GM12878 (cell line): Measurements from ENCODE around the gene CCDC191. TPM values are rescaled to one million over a fixed set of nuclear protein-coding genes. Genes with fewer than 3 reads are reported as not detected.

ENCODE experiments used
- KLF5 ChIP-seq: fragments of 450-650 bp; IDR thresholded peaks from 2 replicates; pipeline ENCODE4 v1.6.1; 2014; ENCODE audit warnings: mild to moderate bottlenecking; ENCODE audit not compliant: partially characterized antibody
- NKRF ChIP-seq: fragments of 450-650 bp; conservative IDR thresholded peaks from 2 replicates; pipeline ENCODE4 v1.6.1; 2017; ENCODE audit warnings: mild to moderate bottlenecking, moderate library complexity
- RELA ChIP-seq: fragments of 450-650 bp; IDR thresholded peaks from 2 replicates; pipeline ENCODE4 v1.8.0; 2014; ENCODE audit warnings: borderline replicate concordance; ENCODE audit not compliant: partially characterized antibody
- REST ChIP-seq: IDR thresholded peaks from 2 replicates; pipeline ENCODE4 v1.6.1; 2012; ENCODE audit warnings: mild to moderate bottlenecking, low read depth, low read length
- SUZ12 ChIP-seq: fragments of 200-600 bp; sonication (generic); IDR thresholded peaks from one replicate; pipeline ENCODE4 v1.6.1; 2018; ENCODE audit warnings: antibody characterized with exemption, mild to moderate bottlenecking; ENCODE audit not compliant: unreplicated experiment
- TAF1 ChIP-seq: IDR thresholded peaks from 2 replicates; pipeline ENCODE4 v1.6.1; 2011; ENCODE audit warnings: mild to moderate bottlenecking, low read depth, low read length, borderline replicate concordance
- ZNF217 ChIP-seq: fragments of 450-650 bp; IDR thresholded peaks from 2 replicates; pipeline ENCODE4 v1.6.1; 2017; ENCODE audit warnings: antibody characterized with exemption, mild to moderate bottlenecking
- ZZZ3 ChIP-seq: IDR thresholded peaks from 2 replicates; pipeline ENCODE4 v1.6.1; 2011; ENCODE audit warnings: low read depth; ENCODE audit not compliant: control insufficient read depth, insufficient read length
- polyA plus RNA-seq, 11 experiments: library from polyadenylated mRNA; depleted of rRNA in 4 of 11; unstranded in 6 of 11; stranded (reverse) in 5 of 11; fragments of >200 nt; fragmentation: Nextera tagmentation in 4 of 11; fragmentation: Illumina TruSeq in 1 of 11; extraction: Ambion mirVana in 4 of 11; extraction: Trizol in 1 of 11; gene quantifications; 1 replicate in 1 of 11; 2 replicates in 10 of 11; pipeline versions ENCODE4 v1.2.1 to v1.2.3, GENCODE V29; 2011 to 2016; ENCODE audit warnings: inconsistent platforms in 2 of 11, missing spikeins in 2 of 11, low read depth in 1 of 11
- total RNA-seq, 4 experiments: library from RNA; depleted of rRNA in 3 of 4; stranded (reverse); fragments of >200 nt in 3 of 4; fragmentation: Illumina TruSeq in 1 of 4; extraction: Trizol in 1 of 4; gene quantifications; 2 replicates each; pipeline versions ENCODE4 v1.2.1 to v1.2.3, GENCODE V29; 2013 to 2021
- TF ChIP-seq, protein P1 (sequence below): fragments of 150-350 bp; IDR thresholded peaks from 2 replicates; pipeline ENCODE4 v1.6.1; 2016; ENCODE audit warnings: low read depth, low read length
- TF ChIP-seq, protein P2 (sequence below): fragments of 450-650 bp; IDR thresholded peaks from 2 replicates; pipeline ENCODE4 v1.6.1; 2017; ENCODE audit warnings: mild to moderate bottlenecking, moderate library complexity
- TF ChIP-seq, protein P3 (sequence below): fragments of 450-650 bp; IDR thresholded peaks from 2 replicates; pipeline ENCODE4 v1.6.1; 2016; ENCODE audit warnings: mild to moderate bottlenecking
- TF ChIP-seq, protein P4 (sequence below): fragments of 450-650 bp; IDR thresholded peaks from 2 replicates; pipeline ENCODE4 v1.6.1; 2014; ENCODE audit warnings: mild to moderate bottlenecking

CCDC191 gene
- total and polyA plus RNA-seq, 10 of the 15 experiments (the other 5 are each of a cell fraction or from before 2014, with no cell fraction given) = 1.2 to 2.9 (median 1.7) TPM

DNA sequence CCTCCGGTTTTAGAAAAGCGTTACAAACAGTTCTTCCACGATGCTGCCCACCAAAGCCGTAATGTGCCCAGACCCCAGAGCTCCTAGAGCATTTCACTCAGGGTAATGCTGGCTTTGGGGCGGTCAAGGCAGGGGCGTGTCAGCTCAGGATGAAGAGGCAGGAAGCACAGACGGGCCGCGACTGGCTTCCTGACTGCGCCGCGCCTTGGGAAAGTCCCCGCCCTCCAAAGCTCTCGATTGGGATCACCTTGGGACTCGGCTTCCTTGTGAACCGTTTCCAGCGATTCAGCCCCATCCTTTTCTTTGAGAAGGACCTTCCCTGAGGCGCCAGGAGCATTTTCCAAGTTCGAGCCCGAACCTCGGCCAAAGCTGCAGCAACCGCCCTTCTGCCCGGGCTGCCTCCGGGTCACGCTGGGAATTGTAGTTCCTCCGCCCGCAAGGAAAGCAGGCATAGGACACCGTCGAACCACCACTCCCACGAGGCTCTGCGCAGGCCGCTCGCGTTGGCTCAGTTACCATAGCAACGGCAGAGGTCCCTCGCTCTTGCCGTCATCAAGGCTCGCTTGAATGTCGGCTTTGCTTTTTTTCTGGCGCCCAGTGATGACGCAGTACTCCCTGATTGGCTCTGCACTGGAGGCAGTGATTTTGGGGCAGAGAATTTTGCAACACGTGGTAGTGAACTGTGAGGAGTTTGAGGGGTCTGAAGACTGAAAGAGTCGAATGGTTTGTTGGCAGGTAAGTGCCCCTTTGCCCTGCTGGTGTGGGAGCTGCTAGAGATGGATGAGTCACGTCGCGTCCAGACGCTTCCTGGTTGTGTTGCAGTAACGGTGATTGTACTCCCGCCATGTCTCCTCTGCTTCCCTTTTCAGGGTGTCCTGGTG lies at the start of gene CCDC191, which contains the start of gene QTRT2 (continued):
- no peak for TF ChIP-seq REST
- TF ChIP-seq ZNF217 = no peak
- no peak; the same call in 1 of the 2 replicates for TF ChIP-seq TAF1
- TF ChIP-seq, protein P1, sequence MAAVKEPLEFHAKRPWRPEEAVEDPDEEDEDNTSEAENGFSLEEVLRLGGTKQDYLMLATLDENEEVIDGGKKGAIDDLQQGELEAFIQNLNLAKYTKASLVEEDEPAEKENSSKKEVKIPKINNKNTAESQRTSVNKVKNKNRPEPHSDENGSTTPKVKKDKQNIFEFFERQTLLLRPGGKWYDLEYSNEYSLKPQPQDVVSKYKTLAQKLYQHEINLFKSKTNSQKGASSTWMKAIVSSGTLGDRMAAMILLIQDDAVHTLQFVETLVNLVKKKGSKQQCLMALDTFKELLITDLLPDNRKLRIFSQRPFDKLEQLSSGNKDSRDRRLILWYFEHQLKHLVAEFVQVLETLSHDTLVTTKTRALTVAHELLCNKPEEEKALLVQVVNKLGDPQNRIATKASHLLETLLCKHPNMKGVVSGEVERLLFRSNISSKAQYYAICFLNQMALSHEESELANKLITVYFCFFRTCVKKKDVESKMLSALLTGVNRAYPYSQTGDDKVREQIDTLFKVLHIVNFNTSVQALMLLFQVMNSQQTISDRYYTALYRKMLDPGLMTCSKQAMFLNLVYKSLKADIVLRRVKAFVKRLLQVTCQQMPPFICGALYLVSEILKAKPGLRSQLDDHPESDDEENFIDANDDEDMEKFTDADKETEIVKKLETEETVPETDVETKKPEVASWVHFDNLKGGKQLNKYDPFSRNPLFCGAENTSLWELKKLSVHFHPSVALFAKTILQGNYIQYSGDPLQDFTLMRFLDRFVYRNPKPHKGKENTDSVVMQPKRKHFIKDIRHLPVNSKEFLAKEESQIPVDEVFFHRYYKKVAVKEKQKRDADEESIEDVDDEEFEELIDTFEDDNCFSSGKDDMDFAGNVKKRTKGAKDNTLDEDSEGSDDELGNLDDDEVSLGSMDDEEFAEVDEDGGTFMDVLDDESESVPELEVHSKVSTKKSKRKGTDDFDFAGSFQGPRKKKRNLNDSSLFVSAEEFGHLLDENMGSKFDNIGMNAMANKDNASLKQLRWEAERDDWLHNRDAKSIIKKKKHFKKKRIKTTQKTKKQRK = no peak
- TF ChIP-seq RELA = peak; percentile 92
- TF ChIP-seq ZZZ3 = no peak
- TF ChIP-seq NKRF = peak; percentile 91
- TF ChIP-seq, protein P2, sequence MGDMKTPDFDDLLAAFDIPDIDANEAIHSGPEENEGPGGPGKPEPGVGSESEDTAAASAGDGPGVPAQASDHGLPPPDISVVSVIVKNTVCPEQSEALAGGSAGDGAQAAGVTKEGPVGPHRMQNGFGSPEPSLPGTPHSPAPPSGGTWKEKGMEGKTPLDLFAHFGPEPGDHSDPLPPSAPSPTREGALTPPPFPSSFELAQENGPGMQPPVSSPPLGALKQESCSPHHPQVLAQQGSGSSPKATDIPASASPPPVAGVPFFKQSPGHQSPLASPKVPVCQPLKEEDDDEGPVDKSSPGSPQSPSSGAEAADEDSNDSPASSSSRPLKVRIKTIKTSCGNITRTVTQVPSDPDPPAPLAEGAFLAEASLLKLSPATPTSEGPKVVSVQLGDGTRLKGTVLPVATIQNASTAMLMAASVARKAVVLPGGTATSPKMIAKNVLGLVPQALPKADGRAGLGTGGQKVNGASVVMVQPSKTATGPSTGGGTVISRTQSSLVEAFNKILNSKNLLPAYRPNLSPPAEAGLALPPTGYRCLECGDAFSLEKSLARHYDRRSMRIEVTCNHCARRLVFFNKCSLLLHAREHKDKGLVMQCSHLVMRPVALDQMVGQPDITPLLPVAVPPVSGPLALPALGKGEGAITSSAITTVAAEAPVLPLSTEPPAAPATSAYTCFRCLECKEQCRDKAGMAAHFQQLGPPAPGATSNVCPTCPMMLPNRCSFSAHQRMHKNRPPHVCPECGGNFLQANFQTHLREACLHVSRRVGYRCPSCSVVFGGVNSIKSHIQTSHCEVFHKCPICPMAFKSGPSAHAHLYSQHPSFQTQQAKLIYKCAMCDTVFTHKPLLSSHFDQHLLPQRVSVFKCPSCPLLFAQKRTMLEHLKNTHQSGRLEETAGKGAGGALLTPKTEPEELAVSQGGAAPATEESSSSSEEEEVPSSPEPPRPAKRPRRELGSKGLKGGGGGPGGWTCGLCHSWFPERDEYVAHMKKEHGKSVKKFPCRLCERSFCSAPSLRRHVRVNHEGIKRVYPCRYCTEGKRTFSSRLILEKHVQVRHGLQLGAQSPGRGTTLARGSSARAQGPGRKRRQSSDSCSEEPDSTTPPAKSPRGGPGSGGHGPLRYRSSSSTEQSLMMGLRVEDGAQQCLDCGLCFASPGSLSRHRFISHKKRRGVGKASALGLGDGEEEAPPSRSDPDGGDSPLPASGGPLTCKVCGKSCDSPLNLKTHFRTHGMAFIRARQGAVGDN = no peak
- TF ChIP-seq, protein P3, sequence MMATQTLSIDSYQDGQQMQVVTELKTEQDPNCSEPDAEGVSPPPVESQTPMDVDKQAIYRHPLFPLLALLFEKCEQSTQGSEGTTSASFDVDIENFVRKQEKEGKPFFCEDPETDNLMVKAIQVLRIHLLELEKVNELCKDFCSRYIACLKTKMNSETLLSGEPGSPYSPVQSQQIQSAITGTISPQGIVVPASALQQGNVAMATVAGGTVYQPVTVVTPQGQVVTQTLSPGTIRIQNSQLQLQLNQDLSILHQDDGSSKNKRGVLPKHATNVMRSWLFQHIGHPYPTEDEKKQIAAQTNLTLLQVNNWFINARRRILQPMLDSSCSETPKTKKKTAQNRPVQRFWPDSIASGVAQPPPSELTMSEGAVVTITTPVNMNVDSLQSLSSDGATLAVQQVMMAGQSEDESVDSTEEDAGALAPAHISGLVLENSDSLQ = peak; percentile 70; the same call in 1 of the 2 replicates
- TF ChIP-seq, protein P4, sequence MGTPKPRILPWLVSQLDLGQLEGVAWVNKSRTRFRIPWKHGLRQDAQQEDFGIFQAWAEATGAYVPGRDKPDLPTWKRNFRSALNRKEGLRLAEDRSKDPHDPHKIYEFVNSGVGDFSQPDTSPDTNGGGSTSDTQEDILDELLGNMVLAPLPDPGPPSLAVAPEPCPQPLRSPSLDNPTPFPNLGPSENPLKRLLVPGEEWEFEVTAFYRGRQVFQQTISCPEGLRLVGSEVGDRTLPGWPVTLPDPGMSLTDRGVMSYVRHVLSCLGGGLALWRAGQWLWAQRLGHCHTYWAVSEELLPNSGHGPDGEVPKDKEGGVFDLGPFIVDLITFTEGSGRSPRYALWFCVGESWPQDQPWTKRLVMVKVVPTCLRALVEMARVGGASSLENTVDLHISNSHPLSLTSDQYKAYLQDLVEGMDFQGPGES = peak; percentile 64; the same call in 1 of the 2 replicates
- TF ChIP-seq SUZ12 = no peak
- TF ChIP-seq KLF5 = peak; percentile 61
